NB4 (cell line): Measurements from ENCODE around the gene LPP.

Source experiments
- CTCF ChIP-seq: IDR thresholded peaks from one replicate; pipeline ENCODE4 v1.5.1; 2012; ENCODE audit warnings: low read depth, low read length
- MYC ChIP-seq: IDR thresholded peaks from 2 replicates; pipeline ENCODE4 v1.6.1; 2011; ENCODE audit warnings: low read depth, low read length
- POLR2A ChIP-seq: IDR thresholded peaks from 2 replicates; pipeline ENCODE4 v1.6.1; 2011; ENCODE audit warnings: mild to moderate bottlenecking; ENCODE audit not compliant: insufficient read length; ENCODE audit errors: extremely low read depth

GRCh38 chr3:188822411-188822810 lies 668.5 kb downstream of the LPP start:
- TF ChIP-seq CTCF: no peak
- no peak for TF ChIP-seq MYC
- TF ChIP-seq POLR2A: no peak
